CD14-positive monocyte (primary cell): ENCODE data around the gene ARHGEF7. TPM values are rescaled to one million over a fixed set of nuclear protein-coding genes. Genes with fewer than 3 reads are reported as not detected.

Experiments
- DNase-seq, 3 donors: peaks; one replicate each; pipeline ENCODE4 v3.0.0-alpha.2; 2011 to 2022
- H2AFZ ChIP-seq: 2 replicates; pipeline ENCODE4 v1.6.0; 2012; ENCODE audit warnings: mild to moderate bottlenecking, low read depth, low read length, inconsistent platforms; ENCODE audit not compliant: insufficient read depth, poor library complexity, severe bottlenecking
- H3K27ac ChIP-seq, 2 donors: 1 replicate in 1 of 2; 2 replicates in 1 of 2; pipeline ENCODE4 v1.5.1; 2012 to 2013; ENCODE audit warnings: low read length in 2 of 2, control low read depth in 1 of 2, inconsistent platforms in 1 of 2, low read depth in 1 of 2, mild to moderate bottlenecking in 1 of 2
- H3K27me3 ChIP-seq, 2 donors: one replicate each; pipeline versions ENCODE4 v1.6.0 to v1.6.1; 2011 to 2013; ENCODE audit warnings: low read length in 2 of 2; ENCODE audit not compliant: control insufficient read depth in 2 of 2, insufficient read depth in 2 of 2
- H3K36me3 ChIP-seq, 2 donors: replicated peaks in 1 of 2; 1 replicate in 1 of 2; 2 replicates in 1 of 2; pipeline versions ENCODE4 v1.5.1 to v1.6.1; 2012 to 2013; ENCODE audit warnings: low read length in 2 of 2, control low read depth in 1 of 2, inconsistent platforms in 1 of 2, mild to moderate bottlenecking in 1 of 2; ENCODE audit not compliant: insufficient read depth in 2 of 2, control insufficient read depth in 1 of 2
- H3K4me1 ChIP-seq, 2 donors: 1 replicate in 1 of 2; 2 replicates in 1 of 2; pipeline versions ENCODE4 v1.5.1 to v1.6.1; 2012 to 2013; ENCODE audit warnings: low read length in 2 of 2, control low read depth in 1 of 2, inconsistent platforms in 1 of 2, mild to moderate bottlenecking in 1 of 2, moderate library complexity in 1 of 2; ENCODE audit not compliant: insufficient read depth in 2 of 2, control insufficient read depth in 1 of 2
- H3K4me2 ChIP-seq: replicated peaks from 2 replicates; pipeline ENCODE3; 2012; ENCODE audit warnings: low read length, moderate library complexity, mild to moderate bottlenecking; ENCODE audit not compliant: poor library complexity, severe bottlenecking; ENCODE audit errors: extremely low read depth
- H3K4me3 ChIP-seq, 3 experiments: fragments of 200-600 bp in 1 of 3; sonication (generic) in 1 of 3; replicated peaks in 1 of 3; 1 replicate in 2 of 3; 2 replicates in 1 of 3; pipeline ENCODE4 v1.5.1; 2011 to 2013; ENCODE audit warnings: low read length in 3 of 3, mild to moderate bottlenecking in 3 of 3, control low read depth in 2 of 3, low read depth in 2 of 3, inconsistent platforms in 1 of 3, moderate library complexity in 1 of 3
- H3K79me2 ChIP-seq: 2 replicates; pipeline ENCODE4 v1.6.0; 2012; ENCODE audit warnings: mild to moderate bottlenecking, control low read depth, inconsistent platforms, low read length, moderate library complexity; ENCODE audit not compliant: insufficient read depth
- H3K9ac ChIP-seq: 2 replicates; pipeline ENCODE4 v1.6.0; 2017; ENCODE audit warnings: low read length, mild to moderate bottlenecking; ENCODE audit not compliant: insufficient read depth, poor library complexity, severe bottlenecking
- H3K9me3 ChIP-seq, 2 donors: replicated peaks in 1 of 2; 1 replicate in 1 of 2; 2 replicates in 1 of 2; pipeline versions ENCODE4 v1.5.1 to v1.6.1; 2012 to 2013; ENCODE audit warnings: low read length in 2 of 2, control low read depth in 1 of 2; ENCODE audit not compliant: control insufficient read depth in 1 of 2, insufficient read depth in 1 of 2
- H4K20me1 ChIP-seq: 2 replicates; pipeline ENCODE4 v1.6.0; 2012; ENCODE audit warnings: mild to moderate bottlenecking, low read length, control low read depth, moderate library complexity; ENCODE audit not compliant: insufficient read depth
- H3K27ac Mint-ChIP-seq, 7 donors: one replicate each; pipeline ENCODE4 v1.8.0; 2020; ENCODE audit warnings: mild to moderate bottlenecking in 7 of 7, mixed read lengths in 7 of 7, moderate library complexity in 6 of 7, inconsistent platforms in 2 of 7
- H3K27me3 Mint-ChIP-seq, 3 donors: one replicate each; pipeline ENCODE4 v1.8.0; 2021 to 2022; ENCODE audit warnings: low read depth in 3 of 3, mild to moderate bottlenecking in 3 of 3, mixed read lengths in 3 of 3, moderate library complexity in 3 of 3, inconsistent platforms in 1 of 3
- H3K36me3 Mint-ChIP-seq, 2 donors: one replicate each; pipeline ENCODE4 v1.8.0; 2020; ENCODE audit warnings: mixed read lengths in 2 of 2, inconsistent platforms in 1 of 2, mild to moderate bottlenecking in 1 of 2
- H3K4me1 Mint-ChIP-seq: one replicate; pipeline ENCODE4 v1.8.0; 2020; ENCODE audit warnings: mild to moderate bottlenecking, mixed read lengths
- H3K4me3 Mint-ChIP-seq, 2 donors: one replicate each; pipeline ENCODE4 v1.8.0; 2020; ENCODE audit warnings: mild to moderate bottlenecking in 2 of 2, mixed read lengths in 2 of 2, moderate library complexity in 1 of 2
- H3K9me3 Mint-ChIP-seq, 7 donors: one replicate each; pipeline ENCODE4 v1.8.0; 2020 to 2022; ENCODE audit warnings: mixed read lengths in 7 of 7, mild to moderate bottlenecking in 6 of 7, moderate library complexity in 6 of 7, inconsistent platforms in 2 of 7
- WGBS: methylation state at CpG from one replicate; pipeline ENCODE4 v1.1.5; 2013; ENCODE audit warnings: missing lambda C conversion rate; ENCODE audit not compliant: insufficient coverage; 5-methylcytosine and 5-hydroxymethylcytosine counted together
- intact Hi-C, 2 donors: fragments of 100-400 bp; cut with micrococcal nuclease; formaldehyde crosslinking; loops; one replicate each; pipeline versions ENCODE4 v1.15.0 to v1.15.1; 2023
- polyA plus RNA-seq, 3 donors: library from polyadenylated mRNA; depleted of rRNA in 1 of 3; unstranded in 2 of 3; stranded (reverse) in 1 of 3; fragments of 300-500 nt in 2 of 3; fragments of >200 nt in 1 of 3; fragmentation: Illumina TruSeq in 2 of 3; gene quantifications; 1 replicate in 2 of 3; 2 replicates in 1 of 3; pipeline ENCODE4 v1.2.3, GENCODE V29; 2012 to 2021
- TF ChIP-seq, protein P1 (sequence below): fragments of 200-600 bp; IDR thresholded peaks from one replicate; pipeline ENCODE4 v1.8.0; 2022; ENCODE audit warnings: antibody characterized with exemption, mild to moderate bottlenecking

ARHGEF7 gene
- polyA plus RNA-seq, 3 donors = 4.6 to 29.0 (median 6.1) TPM

- H2AFZ ChIP-seq = no peak overlapping the region
- H4K20me1 ChIP-seq = no peaks in the 10 kb centered on the region
- no peak overlapping the region for H3K27ac ChIP-seq
- Mint-ChIP-seq H3K9me3 (no peaks in the 10 kb centered on the region), H3K36me3 (peaks cover 80 to 91% of the 10 kb centered on the region in 2 donors), H3K27me3 (no peaks in the 10 kb centered on the region), H3K27ac (no peak overlapping the region), H3K4me1 (no peaks in the 10 kb centered on the region), H3K4me3 (no peak overlapping the region)
- DNase-seq = no peak
- H3K36me3 ChIP-seq = peaks cover 61 to 99% of the 10 kb centered on the region in 2 donors
- TF ChIP-seq, protein P1, sequence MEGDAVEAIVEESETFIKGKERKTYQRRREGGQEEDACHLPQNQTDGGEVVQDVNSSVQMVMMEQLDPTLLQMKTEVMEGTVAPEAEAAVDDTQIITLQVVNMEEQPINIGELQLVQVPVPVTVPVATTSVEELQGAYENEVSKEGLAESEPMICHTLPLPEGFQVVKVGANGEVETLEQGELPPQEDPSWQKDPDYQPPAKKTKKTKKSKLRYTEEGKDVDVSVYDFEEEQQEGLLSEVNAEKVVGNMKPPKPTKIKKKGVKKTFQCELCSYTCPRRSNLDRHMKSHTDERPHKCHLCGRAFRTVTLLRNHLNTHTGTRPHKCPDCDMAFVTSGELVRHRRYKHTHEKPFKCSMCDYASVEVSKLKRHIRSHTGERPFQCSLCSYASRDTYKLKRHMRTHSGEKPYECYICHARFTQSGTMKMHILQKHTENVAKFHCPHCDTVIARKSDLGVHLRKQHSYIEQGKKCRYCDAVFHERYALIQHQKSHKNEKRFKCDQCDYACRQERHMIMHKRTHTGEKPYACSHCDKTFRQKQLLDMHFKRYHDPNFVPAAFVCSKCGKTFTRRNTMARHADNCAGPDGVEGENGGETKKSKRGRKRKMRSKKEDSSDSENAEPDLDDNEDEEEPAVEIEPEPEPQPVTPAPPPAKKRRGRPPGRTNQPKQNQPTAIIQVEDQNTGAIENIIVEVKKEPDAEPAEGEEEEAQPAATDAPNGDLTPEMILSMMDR = no peak
- no peaks in the 10 kb centered on the region for H3K4me1 ChIP-seq
- H3K9ac ChIP-seq = no peak overlapping the region
- no peaks in the 10 kb centered on the region for H3K79me2 ChIP-seq
- no peaks in the 10 kb centered on the region for H3K9me3 ChIP-seq
- intact Hi-C loops = no loop called here
- no peak overlapping the region for H3K4me2 ChIP-seq
- no peaks in the 10 kb centered on the region for H3K27me3 ChIP-seq
- H3K4me3 ChIP-seq = no peak overlapping the region
- WGBS = no CpG with 5 or more reads among the region's 6 CpGs
Measured at GRCh38 chr13:111296417-111296816, 181.3 kb downstream of the ARHGEF7 start.

DNA sequence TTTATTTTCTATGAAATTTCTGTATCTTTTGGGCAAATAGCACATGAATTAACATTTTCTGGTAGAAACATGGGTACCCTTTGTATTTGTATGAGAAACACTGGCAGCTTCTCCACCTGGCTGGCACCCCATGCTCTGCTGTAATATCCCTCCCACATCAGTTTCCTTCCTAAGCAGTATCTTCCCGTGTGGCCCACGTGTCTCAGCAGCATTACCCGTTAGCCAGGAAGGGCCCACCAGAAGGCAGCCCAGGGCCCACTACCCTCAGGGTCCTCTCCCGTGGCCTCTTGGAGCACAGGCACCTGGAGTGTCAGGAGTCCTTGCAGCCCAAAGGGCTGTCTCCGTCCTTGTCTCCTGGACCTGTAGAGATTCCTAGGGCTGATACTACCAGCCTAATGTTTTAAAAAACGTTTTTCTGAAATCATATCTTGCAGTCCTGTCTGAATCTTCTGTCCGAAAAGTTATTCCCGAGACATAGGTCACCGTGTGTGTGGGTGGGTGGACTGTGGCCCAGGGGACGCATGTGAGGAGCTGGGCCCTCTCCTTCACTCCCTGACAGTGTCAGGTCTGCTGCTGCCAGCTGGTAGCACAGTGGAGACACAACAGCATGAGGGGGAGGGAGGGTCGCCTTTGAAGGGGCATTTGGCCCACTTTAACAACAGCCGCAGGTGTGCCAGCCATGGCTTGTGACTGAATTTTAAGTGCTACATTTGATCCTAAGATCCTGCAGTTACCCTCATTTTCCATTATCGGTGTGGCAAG lies 183.3 kb downstream of the ARHGEF7 start:
- H3K79me2 ChIP-seq = no peaks in the 10 kb centered on the region
- no peak overlapping the region for H3K4me3 Mint-ChIP-seq
- no peaks in the 10 kb centered on the region for H4K20me1 ChIP-seq
- TF ChIP-seq, protein P1 = no peak
- intact Hi-C loops = no loop called here
- no peaks in the 10 kb centered on the region for H3K27me3 ChIP-seq
- DNase-seq = no peak
- no peak overlapping the region for H3K4me2 ChIP-seq
- H3K27ac Mint-ChIP-seq = no peak overlapping the region
- no peaks in the 10 kb centered on the region for H3K27me3 Mint-ChIP-seq
- H3K27ac ChIP-seq = no peak overlapping the region
- H3K4me1 Mint-ChIP-seq = no peaks in the 10 kb centered on the region
- WGBS = 99% methylated on average over 10 of the region's 13 CpGs
- peaks cover 83 to 91% of the 10 kb centered on the region in 2 donors for H3K36me3 Mint-ChIP-seq
- H3K9me3 ChIP-seq = no peaks in the 10 kb centered on the region
- H3K36me3 ChIP-seq = peaks cover 62 to 99% of the 10 kb centered on the region in 2 donors
- no peak overlapping the region for H2AFZ ChIP-seq
- no peak overlapping the region for H3K4me3 ChIP-seq
- peaks cover 0 to 7% (median 3%) of the 10 kb centered on the region in 7 donors for H3K9me3 Mint-ChIP-seq
- H3K4me1 ChIP-seq = no peaks in the 10 kb centered on the region
- no peak overlapping the region for H3K9ac ChIP-seq
